HG03565 (cell line): ENCODE data around the gene UAP1L1.
A peak's percentile ranks its signal among the peaks of the same experiment; 100 is the strongest.
"Not testable (repeated sequence)": the region's sequence is repeated elsewhere in the genome, so short reads cannot be mapped to it uniquely, and the experiment has no call there.

Experiments used
- ATAC-seq: cut with Tn5 transposase; IDR thresholded peaks from one replicate; pipeline ENCODE4 v1.9.1; 2021; ENCODE audit warnings: mild to moderate bottlenecking, moderate library complexity; ENCODE audit not compliant: unreplicated experiment

Gene UAP1L1

DNA sequence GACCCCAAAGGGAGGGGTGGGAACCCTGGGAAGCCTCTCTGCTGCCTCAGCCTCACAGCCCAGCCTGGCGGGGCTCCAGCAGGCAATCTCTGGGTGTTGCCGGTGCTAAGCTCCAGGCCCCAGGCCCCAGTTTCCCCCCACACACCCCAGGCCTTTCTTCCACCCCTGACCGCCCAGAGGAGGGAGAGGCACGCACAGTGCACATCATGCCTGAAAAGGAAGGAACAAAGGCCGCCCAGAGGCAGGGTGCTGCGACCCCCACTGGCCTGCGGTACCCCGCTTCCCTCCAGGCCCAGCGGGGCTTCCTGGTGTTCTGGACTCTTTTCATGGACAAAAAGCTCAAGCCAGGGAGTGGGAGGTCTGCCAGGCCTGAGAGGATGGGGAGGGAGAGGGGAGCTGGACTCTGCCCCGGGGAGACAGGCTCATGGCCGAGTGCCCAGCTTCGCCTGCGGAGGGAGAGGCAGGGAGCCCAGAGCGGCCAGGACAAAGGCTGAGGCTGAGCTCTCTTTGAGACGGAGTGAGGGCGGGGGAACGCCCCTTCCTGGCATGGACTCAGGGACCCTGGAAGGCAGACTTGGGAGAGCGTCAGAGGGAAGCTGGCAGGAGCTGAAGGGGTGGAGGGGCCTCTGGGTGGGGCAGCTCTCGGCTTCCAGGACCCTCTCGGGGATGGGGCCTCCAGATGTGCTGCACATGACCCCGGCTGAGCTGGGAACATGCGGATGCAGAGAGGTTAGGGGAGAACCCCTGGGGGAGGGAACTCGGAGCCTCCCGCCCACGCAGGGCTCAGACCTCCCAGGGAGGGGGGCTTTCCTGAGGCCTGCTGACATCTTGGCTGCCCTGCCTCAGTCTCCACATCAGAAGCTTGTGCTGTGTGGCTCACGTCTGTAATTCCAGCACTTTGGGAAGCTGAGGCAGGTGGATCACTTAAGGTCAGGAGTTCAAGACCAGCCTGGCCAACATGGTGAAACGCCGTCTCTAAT lies 21.6 kb upstream of the UAP1L1 start:
- ATAC-seq: no peak

DNA sequence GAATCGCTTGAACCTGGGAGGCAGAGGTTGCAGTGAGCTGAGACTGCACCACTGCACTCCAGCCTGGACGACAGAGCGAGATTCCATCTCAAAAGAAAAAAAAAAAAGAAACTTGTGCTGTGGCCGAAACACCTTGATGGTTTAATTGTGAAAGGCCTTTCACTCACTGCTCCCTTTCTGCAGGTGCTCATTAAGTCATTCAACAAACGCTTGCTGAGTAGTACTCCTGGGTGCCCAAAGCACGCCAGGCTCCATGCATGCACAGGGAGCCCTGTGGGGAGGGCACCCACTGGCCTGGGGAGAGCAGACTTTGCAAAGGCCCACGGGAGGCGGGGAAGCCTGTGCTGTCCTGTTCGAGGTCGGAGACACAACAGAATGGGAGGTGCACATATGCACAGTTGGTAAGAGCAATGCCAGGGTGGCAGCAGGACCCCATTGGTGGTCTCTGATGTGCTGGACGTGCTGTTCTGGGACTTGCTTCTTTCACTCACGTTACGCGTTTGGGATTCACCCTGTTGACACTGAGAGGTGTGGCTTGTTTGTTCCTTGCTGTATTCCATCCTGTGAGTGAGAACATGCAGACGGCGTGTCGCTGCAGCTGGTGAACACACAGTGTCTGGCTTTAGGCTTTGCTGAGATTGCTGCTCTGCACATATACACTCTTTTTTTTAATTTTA lies 20.4 kb upstream of the UAP1L1 start:
- no peak for ATAC-seq

DNA sequence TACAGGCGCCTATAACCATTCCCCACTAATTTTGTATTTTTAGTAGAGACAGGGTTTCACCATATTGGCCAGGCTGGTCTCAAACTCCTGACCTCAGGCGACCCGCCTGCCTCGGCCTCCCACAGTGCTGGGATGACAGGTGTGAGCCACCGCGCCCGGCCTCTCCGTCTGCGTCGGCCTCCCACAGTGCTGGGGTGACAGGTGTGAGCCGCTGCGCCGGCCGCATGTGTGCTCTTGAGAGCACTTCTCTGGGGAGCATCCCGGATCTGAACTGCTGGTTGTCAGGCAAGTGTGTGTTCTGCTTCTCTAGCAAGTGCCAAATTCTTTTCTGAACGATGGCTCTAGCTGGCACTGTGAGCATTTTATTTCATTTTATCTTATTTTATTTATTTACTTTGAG lies 19.8 kb upstream of the UAP1L1 start:
- ATAC-seq: no peak

DNA sequence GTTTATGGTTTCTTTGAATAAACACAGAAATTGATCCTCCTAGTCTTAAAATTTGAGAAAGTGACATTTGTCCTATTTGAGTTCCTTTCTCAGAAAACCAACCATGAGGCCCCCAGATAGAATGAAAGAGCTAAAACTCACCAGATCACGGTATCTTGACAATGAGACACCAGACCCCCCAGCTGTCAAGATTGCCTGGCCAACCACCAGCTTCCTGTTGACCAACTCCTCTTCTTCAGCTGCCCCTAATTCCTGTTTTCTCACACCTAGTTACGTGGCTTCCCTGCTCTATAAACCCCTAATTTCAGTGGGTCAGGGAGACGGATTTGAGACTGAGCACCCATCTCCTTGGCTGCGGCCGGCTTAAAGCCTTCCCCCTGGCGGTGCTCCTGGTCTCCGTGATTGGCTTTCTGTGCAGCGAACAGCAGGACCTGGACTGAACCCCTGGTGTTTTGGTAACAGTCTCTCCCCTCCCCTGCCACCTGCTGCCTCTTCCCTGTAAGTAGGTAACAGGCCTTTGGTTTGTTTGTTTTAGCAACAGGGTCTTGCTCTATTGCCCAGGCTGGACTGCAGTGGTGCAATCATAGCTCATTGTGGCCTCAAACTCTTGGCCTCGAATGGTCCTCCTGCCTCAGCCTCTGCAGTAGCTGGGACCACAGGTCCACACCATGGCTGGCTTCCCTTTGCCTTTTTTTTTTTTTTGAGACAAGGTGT lies 18.6 kb upstream of the UAP1L1 start:
- no peak for ATAC-seq

DNA sequence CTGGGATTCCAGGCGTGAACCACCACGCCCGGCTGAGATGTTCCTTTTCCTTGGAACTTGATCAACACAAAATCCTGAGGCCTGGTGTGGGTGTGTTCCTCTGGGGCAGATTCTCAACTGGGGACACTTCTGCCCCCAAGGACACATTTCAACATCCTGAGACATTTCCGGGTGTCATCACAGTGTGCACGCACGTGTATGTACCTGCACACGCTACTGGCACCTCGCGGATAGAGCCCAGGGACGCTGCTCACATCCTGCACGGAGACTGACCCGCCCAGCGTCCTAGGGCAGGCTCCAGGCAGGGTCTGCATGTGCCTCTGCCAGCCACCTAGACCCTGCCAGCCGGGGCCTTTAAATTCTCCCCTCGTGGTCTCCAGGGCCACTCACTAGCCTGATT lies 14.9 kb upstream of the UAP1L1 start:
- ATAC-seq: no peak

DNA sequence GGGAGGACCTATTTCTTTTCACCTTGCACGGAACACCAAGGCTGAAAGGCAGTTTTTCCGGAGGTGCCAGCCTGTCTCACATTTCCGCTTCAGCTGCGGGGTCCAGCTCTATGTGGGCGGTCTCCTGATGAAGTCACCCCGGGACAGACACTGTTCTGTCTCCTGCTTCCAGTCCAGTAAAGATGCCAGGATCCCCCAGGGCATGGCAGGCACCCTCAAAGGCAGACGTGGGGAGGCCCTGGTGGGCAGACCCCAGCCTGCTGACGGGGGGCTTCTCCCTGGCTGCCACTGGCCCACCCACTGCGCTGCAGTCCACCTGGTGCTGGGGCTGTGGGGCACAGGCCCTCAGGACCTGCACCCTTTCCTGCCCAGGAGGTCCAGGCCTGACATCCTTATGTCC lies 14.5 kb upstream of the UAP1L1 start:
- not testable (repeated sequence) for ATAC-seq

DNA sequence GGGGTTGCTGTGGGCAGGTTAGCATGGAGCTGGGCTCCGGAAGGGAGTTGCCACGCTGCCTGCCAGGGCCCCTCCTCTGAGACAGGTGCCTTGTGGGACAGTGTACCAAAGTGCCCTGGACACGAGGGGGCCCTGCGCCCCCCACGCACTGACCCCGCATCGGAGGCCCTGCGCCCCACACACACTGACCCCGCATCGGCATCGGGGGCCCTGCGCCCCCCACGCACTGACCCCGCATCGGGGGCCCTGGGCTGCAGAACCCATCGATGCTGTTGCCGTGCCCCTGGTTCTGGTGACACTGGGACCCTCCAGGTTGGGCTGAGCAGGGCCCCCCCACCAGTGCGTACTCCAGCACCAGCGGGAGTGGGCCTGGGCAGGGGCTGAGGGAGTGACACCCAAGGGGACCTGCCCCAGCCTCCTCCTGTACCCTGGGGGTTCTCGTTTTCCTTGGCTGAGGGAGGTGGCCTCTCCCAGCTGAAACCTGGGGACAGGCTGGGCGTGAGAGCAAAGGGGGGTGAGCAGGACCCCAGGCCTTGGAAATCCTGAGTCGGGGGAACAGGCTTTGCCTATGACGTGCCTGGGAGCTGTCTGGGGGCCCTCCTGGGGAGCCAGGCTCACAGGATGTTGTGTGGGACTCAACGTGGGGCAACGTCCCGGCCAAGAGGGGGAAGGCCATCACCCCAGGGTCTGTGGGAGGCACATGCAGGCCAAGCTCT lies 13.8 kb upstream of the UAP1L1 start:
- no peak for ATAC-seq

DNA sequence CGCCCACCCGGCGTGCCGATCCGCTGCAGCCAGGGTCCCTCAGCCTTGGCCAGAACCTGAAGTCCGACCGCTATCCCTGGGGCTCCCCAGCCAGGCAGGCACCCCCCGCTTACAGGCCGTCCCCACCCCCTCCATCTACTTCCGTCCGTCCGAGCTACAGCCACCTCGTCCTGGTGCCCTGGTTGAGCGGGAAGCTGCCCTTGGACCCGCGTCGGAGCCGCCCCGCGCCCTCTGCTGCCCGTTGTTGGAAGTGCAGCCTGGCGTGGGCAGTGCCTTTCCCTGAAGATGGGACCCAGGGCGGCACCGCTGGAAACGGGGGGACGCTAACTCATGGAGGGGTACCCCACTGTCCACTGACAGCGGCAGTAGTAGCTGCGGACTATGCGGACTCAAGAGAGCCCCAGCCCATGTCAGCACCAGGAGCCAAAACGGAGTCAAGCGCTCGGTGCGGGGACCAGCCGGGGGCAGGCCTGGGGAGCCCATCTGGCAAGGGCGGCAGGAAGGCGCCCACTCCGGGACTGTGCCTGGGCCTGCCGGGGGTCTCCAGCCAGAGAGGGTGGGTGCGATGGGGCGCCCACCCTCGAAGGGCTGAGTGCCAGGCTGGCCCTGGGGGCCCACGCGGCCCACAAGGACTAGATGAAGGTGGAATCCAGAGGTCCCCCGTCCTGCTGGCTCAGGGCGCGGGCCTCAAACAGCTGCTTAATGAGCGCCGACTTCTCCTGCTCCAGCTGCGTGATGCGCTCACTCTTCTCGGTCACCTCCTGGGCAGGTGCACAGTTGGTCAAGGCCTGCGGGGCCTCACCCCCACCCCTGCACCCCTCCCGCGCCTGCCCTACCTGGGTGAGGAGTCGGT lies 13.1 kb upstream of the UAP1L1 start:
- ATAC-seq: no peak

DNA sequence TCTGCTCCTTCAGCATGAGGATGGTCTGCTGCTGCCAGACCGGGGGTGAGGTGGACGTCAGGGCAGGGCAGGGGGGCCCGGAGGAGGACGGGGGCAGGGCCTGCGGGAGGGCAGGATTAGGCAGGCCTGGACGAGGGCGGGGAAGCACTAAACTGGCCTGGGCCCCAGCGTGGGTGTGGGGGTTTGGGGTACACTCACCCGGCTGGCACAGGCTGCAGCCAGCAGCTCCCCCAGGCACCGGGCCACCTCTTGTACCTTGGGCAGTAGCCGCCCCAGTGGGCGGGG lies 12.5 kb upstream of the UAP1L1 start:
- no peak for ATAC-seq

DNA sequence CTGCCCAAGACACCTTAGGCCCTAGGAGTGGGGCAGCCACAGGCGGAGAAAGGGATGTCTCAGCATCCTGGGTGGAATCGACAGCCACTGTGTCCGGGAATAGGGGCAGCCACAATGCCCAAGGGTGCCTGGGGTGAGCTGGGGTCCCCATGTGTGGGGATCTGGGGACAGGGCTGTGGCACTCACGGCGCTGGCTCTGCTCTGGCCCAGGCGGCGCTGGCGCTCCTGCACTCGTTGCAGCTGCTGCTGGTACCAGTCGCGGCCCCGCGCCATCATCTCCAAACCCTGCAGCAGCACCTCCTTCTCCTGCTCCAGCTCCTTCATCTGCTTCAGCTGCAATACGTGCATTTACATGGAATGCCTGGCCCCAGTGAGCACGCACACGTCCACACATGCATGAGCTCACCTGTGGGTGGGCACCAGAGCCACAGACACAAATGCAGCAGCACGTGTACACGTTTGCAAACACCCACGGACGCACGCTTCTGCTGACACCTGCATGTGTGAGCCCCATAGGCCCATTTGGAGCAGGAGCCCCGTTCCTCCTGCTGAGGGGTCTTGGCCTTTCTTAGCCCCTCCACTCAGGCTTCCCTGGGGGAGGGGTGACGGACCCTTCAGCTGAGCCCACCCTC lies 11.9 kb upstream of the UAP1L1 start:
- no peak for ATAC-seq

DNA sequence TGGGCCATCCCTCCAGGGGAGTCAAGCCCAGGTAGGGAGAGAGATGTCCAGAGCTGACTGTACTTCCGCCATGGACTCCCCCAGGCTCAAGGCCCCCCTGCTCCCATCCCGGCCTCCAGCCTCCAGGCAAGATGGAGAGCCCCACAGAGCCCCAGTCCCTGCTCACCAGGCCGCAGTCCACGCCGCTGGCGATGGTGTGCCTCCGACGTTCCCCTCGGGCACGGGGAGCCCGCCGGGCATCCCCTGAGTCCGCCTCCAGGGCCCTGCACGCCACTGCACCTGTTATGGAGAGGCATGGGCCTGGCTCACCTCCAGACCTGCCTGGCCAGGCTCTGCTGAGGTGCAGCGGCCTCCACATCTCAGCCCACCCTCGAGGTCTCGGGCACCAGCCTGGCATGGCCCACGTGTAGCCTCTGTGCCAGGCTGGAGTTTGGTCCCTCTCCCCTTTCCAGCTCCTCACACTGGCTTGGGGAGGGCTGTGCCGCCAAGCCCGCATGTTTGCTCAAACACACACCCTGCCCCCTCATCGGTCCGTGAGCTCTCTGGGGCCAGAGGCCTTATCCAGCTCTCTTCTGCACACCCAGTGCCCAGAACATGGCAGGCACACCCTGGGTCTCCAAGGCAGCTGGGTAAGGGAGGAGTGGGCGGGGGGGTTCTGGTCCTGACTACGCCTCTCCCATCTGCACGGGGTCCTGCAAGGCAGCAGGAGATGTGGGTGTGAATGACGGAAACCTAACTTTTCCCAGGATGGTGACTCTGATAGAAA lies 11.0 kb upstream of the UAP1L1 start:
- no peak for ATAC-seq

DNA sequence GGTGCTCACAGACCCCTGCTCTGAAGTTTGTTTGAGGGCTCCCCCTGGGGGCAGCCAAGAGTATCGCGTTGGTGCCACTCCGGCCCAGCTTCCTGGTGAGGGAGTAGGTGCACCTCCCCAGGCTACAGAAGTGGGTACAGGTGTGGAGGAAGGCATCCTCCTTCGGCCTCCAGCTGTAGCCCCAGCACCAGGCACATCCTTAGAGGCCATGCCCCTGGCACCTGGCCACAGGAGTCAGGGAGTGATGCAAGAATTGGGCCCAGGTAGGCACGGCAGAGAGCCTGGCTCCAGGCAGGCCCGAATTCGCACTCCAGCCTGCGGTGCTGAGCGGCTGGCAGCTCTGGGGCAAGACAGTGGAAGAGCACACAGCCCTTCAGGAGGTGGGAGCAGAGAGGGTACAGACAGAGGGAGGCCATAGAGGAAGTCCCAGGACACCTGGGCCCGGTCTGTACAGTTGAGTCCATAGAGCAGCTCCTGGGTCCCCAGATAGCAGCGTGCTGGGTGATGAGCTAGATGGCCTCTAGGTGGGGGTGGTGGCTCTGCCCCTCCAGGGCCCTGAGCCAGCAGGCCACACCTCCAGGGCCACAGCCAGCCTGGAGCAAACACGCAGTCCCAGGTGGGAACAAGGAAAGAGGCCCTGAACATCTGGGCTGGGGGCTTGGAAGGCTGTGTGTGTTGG lies 9.3 kb upstream of the UAP1L1 start:
- no peak for ATAC-seq

DNA sequence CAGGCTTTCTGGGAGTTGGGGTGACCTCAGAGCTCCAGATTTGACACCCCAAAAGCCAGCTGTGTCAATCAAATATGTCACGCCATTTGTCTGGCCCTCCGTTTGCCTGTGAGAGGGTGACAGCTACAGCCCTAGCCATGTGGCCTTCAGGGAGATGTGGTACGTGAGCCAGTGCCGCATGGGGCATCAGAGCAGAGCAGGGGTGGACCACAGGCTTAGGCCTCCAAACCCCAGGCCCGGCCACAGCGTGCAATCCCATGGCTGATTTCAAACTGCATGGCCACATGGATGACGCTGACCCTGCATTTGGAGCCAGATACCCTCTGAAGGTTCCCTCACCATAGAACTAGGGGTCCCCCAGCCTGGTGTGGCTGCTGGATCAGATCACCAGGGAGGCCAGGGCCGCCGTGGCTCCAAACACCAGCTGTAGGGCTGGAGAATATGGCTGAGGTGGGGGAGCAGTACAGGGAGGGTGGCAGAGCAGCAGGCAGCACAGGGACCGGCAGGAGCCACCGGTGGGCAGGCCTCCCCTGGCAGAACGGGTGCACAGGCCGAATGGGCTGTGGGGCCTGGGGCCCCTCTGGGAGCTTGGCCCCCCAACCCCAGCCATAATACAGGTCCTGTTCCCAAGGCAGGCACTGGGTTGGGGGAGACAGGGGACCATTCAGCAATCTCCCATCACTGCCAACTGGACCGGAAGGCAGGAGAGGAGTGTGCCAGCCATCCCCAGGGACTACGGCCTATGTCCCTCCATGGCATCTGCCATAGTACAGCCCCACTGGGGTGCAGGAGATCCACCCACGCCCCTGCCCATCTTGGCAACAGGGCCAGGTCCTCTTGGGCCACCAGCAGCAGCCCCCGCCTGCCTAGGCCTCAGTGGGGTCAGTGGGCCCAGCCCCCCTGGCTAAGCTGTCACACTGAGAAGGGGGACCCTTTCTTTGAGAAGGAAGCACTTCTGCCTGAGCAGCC lies 8.5 kb upstream of the UAP1L1 start:
- ATAC-seq: no peak

DNA sequence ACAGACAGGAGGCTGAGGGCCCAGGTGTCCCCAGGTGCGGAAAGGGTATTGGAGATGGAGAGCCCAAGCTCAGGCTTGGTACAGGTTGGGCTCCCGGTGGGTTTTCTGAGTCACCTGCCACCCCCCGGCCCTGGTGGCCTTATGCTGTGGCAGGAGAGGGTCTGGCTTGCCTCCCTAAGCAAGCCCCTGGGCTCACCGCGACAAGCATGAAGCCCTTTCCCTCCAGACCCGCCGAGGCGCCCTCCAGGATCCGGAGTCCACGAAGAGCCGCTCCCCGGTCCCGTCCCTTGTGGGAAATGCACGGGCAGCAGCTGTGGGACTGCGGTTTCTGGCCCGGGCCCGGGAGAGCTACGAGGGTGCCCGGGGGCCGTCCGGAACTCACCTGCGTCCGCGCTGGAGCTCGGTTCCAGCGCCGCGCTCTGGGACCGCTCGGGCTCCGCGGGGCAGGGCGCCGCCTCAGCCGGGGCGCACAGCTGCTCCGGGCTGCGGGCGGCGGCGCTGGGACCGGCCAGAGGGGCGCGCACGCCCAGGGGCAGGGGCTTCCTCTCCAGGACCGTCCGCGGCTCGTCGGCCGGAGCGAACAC lies 7.7 kb upstream of the UAP1L1 start:
- peak; percentile 12 for ATAC-seq

DNA sequence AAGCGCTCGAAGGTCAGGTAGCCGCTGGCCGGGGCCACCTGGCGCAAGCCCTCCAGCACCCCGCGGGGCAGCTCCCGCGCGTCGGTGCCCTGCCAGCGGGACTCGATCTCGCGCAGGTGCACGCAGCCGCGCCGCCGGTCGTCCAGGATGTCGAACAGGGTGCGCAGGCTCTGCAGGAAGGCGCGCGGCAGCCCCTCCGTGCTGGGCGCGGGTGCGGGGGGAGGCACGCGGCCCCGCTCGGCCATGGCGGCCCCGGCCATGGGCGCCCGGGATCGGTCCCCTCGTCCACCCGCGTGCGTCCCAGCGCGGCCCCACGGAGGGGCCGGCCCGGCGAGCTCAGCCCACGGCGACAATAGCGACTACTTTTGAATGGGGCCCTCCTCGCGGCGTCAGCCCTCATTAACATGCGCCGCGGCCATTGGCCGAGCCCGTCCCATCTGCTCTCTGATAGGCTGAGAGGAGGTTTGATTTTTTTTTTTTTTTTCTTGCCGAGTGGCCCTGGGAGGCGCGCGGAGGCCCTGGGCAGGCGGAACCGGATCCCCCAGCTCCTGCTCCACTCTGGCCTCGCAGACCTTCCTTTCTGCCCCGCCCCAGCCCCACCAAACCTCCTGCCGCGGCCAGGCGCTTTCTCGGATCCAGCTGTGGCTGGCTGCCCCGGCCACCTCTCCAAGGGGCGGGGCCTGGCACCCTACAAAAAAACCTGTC lies 7.0 kb upstream of the UAP1L1 start, which contains the start of gene SAPCD2:
Gene SAPCD2 (minus strand): TSS at position 357 of the 705 bp plus-strand sequence. CDS start 97 bp downstream, at position 260.
- ATAC-seq: peak; percentile 68

DNA sequence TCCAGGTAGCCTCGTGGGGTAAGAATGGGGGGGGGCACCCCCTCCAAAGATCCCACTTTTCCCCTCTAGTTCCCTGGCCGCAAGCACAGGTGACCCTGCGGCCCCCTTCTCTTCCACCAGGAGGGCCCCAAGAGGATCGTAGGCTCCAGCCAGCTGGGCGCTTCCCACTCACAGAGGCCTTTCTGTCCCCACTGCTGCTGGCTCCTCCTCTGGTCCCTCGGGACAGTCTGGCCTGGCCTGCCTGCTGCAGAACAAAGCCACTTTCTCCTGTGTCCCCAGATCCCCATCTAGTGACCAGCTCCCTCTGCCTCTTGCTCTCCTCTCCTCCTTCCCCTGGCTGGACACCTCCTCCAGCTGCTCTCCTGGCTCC lies 6.4 kb upstream of the UAP1L1 start:
- no peak for ATAC-seq
